Cardiac muscle cell (in vitro differentiated cells and primary cell): ENCODE measurements around the gene LGR4. TPM values are rescaled to one million over a fixed set of nuclear protein-coding genes. Genes with fewer than 3 reads are reported as not detected.
A peak's percentile ranks its signal among the peaks of the same experiment; 100 is the strongest.

ENCODE experiments used
- DNase-seq, 2 donors: peaks; one replicate each; pipeline versions ENCODE4 v3.0.0 to v3.0.0-alpha.2; 2010 to 2017; ENCODE audit warnings: low read depth in 1 of 2, low spot score in 1 of 2
- H3K27ac ChIP-seq: fragments of 200-600 bp; sonication (generic); 2 replicates; pipeline ENCODE4 v1.5.1; 2016
- H3K27me3 ChIP-seq: fragments of 200-600 bp; sonication (generic); 2 replicates; pipeline ENCODE4 v1.6.0; 2016; ENCODE audit warnings: control low read depth
- H3K36me3 ChIP-seq: fragments of 200-600 bp; sonication (generic); 2 replicates; pipeline ENCODE4 v1.5.1; 2016; ENCODE audit warnings: control low read depth
- H3K4me1 ChIP-seq: fragments of 200-600 bp; sonication (generic); 2 replicates; pipeline ENCODE4 v1.8.1; 2017; ENCODE audit warnings: low read depth, mild to moderate bottlenecking, mixed run types
- H3K4me3 ChIP-seq: fragments of 200-600 bp; sonication (generic); 2 replicates; pipeline ENCODE4 v1.5.1; 2016; ENCODE audit warnings: mild to moderate bottlenecking
- H3K9me3 ChIP-seq: fragments of 200-600 bp; sonication (generic); 2 replicates; pipeline ENCODE4 v1.5.1; 2017; ENCODE audit warnings: low read depth, mild to moderate bottlenecking, control low read depth
- CTCF ChIP-seq: IDR thresholded peaks from 2 replicates; pipeline ENCODE4 v1.5.1; 2012; ENCODE audit warnings: low read depth, mild to moderate bottlenecking, low read length
- polyA plus RNA-seq: library from polyadenylated mRNA; unstranded; fragments of >200 nt; fragmentation: Nextera tagmentation; extraction: Ambion mirVana; gene quantifications from 2 replicates; pipeline ENCODE4 v1.2.1, GENCODE V29; 2016
- total RNA-seq: library from RNA; depleted of rRNA; stranded (reverse); fragments of >200 nt; gene quantifications from 2 replicates; pipeline ENCODE4 v1.2.3, GENCODE V29; 2016

Gene LGR4
- total and polyA plus RNA-seq, 2 experiments from 2014 or later = 52.4 to 89.3 TPM

DNA sequence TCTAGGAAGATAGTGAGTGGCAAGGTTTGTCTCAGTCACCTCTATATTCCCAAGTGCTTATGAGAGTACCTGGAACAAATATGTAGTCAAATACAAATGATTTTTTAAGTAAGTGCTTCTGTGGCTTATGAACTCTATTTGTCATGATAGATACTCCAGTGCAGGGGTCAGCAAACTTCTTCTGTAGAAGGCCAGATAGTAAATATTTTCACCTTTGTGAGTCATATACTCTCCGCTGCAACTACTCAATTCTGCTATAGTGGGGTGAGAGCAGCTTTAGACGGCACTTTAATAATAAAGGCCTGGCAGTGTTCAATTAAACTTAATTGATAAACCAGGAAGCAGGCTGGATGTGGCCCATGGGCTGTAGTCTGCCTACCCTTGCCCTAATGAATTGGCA is 97.2 kb downstream of the LGR4 start:
- Histone ChIP-seq H3K4me3 (no peak overlapping the region), H3K36me3 (peaks cover 63% of the 10 kb centered on the region)
- TF ChIP-seq CTCF = no peak

GRCh38 chr11:27373856-27374602 is 98.6 kb downstream of the LGR4 start:
- Histone ChIP-seq H3K27me3 (no peaks in the 10 kb centered on the region), H3K4me1 (no peaks in the 10 kb centered on the region), H3K27ac (peak overlapping the region; percentile 49), H3K9me3 (no peaks in the 10 kb centered on the region), H3K4me3 (no peak overlapping the region), H3K36me3 (peaks cover 62% of the 10 kb centered on the region)
- no peak for DNase-seq
- TF ChIP-seq CTCF = no peak

More for the DNA sequence above, 97.2 kb downstream of the LGR4 start:
- peak overlapping the region; percentile 63 for H3K27ac ChIP-seq
- no peak for DNase-seq
- peaks cover 5% of the 10 kb centered on the region for H3K4me1 ChIP-seq
- no peaks in the 10 kb centered on the region for H3K27me3 ChIP-seq
- H3K9me3 ChIP-seq = no peaks in the 10 kb centered on the region

- Histone ChIP-seq H3K4me3 (no peak overlapping the region), H3K4me1 (no peaks in the 10 kb centered on the region), H3K9me3 (no peaks in the 10 kb centered on the region), H3K27me3 (no peaks in the 10 kb centered on the region), H3K27ac (no peak overlapping the region), H3K36me3 (peaks cover 59% of the 10 kb centered on the region)
- DNase-seq = no peak
- TF ChIP-seq CTCF = no peak
Observed at GRCh38 chr11:27373392-27373791, 99.2 kb downstream of the LGR4 start.

GRCh38 chr11:27372164-27372563 is 100.4 kb downstream of the LGR4 start:
- H3K36me3 ChIP-seq = peaks cover 63% of the 10 kb centered on the region
- H3K9me3 ChIP-seq = no peaks in the 10 kb centered on the region
- H3K4me3 ChIP-seq = no peak overlapping the region
- H3K27me3 ChIP-seq = no peaks in the 10 kb centered on the region
- no peak for TF ChIP-seq CTCF
- no peak for DNase-seq
- no peaks in the 10 kb centered on the region for H3K4me1 ChIP-seq
- no peak overlapping the region for H3K27ac ChIP-seq

DNA sequence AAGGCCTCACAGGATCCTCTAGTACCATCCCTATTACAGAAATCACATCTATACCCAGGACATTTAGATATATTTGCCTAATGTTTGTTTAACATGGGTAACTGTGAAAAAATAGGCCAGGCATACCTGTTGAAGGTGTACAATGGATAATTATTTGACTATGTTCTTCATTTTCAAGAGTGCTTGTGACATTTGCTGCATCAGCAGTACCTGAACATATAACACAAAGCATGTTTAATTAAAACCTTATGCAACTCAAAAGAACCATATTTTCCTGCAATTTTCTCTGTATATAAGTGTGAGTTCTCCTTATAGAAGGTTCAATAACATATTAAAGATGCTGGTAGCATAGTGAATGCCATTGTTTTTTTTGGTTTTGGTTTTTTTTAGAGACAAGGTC is 101.1 kb downstream of the LGR4 start:
- Histone ChIP-seq H3K4me3 (no peak overlapping the region), H3K27ac (peak overlapping the region; percentile 38), H3K9me3 (no peaks in the 10 kb centered on the region), H3K4me1 (no peaks in the 10 kb centered on the region), H3K36me3 (peaks cover 57% of the 10 kb centered on the region), H3K27me3 (no peaks in the 10 kb centered on the region)
- TF ChIP-seq CTCF = no peak
- DNase-seq = no peak
